Measurements from ENCODE around the gene MACROD2.

DNA sequence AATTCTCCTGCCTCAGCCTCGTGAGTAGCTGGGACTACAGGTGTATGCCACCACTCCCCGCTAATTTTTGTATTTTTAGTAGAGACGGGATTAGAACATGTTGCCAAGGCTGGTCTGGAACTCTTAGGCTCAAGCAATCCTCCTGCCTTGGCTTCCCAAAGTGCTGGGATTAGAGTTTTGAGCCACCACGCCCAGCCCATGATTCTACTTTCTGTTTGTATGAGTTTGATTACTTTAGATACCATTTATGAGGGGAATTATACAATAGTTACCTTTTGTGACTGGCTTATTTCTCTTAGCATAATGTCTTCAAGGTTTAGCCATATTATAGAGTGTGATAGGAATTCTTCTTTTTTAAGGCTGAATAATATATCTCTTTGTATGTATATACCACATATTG, 897.5 kb downstream of the MACROD2 start:
- TF ChIP-seq, protein P1, sequence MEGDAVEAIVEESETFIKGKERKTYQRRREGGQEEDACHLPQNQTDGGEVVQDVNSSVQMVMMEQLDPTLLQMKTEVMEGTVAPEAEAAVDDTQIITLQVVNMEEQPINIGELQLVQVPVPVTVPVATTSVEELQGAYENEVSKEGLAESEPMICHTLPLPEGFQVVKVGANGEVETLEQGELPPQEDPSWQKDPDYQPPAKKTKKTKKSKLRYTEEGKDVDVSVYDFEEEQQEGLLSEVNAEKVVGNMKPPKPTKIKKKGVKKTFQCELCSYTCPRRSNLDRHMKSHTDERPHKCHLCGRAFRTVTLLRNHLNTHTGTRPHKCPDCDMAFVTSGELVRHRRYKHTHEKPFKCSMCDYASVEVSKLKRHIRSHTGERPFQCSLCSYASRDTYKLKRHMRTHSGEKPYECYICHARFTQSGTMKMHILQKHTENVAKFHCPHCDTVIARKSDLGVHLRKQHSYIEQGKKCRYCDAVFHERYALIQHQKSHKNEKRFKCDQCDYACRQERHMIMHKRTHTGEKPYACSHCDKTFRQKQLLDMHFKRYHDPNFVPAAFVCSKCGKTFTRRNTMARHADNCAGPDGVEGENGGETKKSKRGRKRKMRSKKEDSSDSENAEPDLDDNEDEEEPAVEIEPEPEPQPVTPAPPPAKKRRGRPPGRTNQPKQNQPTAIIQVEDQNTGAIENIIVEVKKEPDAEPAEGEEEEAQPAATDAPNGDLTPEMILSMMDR (optimal IDR thresholded peaks at IDR 0.05 in 1 of 3, IDR thresholded peaks at IDR 0.05 in 1 of 3, conservative IDR thresholded peaks at IDR 0.05 in 1 of 3; ENCODE audit: extremely low read depth in 1 of 3, insufficient read depth in 2 of 3, low read length in 3 of 3), result no peak
- TF ChIP-seq EZH2 (IDR thresholded peaks at IDR 0.05; ENCODE audit: low read length), result no peak
